Subcutaneous adipose tissue (tissue), 4 donors: ENCODE measurements around the gene OR4Q2. TPM values are rescaled to one million over a fixed set of nuclear protein-coding genes. Genes with fewer than 3 reads are reported as not detected.

Experiments used
- total RNA-seq, 4 donors: library from RNA; depleted of rRNA; stranded (reverse); fragments of >200 nt; gene quantifications; one replicate each; pipeline ENCODE4 v1.1.0, GENCODE V29; 2016
- TF ChIP-seq, protein P1 (sequence below): fragments of 450-650 bp; IDR thresholded peaks from one replicate; pipeline ENCODE4 v1.5.1; 2016; ENCODE audit warnings: low read depth, mild to moderate bottlenecking, control low read depth, antibody characterized with exemption, moderate library complexity

OR4Q2 gene
- not detected for total RNA-seq

DNA sequence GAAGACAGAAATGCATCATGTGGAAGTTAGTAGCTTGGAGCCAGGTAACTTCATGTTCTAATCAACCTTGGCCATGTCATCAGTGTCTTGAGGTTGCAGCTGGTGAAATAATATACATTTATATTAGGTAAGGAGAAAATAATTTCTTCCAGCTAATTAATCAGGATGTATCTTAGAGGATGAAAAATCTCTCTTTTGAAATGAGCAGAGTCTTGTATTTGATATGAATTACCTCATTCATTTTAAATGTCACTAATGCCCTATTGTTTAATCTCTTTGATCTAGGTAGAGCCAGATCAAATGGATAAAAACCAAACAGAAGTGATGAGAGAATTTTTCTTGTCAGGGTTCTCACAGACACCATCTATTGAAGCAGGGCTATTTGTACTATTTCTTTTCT, at the start of gene OR4Q2:
OR4Q2 (plus strand) TSS at position 301 of the 400 bp plus-strand sequence.
- TF ChIP-seq, protein P1, sequence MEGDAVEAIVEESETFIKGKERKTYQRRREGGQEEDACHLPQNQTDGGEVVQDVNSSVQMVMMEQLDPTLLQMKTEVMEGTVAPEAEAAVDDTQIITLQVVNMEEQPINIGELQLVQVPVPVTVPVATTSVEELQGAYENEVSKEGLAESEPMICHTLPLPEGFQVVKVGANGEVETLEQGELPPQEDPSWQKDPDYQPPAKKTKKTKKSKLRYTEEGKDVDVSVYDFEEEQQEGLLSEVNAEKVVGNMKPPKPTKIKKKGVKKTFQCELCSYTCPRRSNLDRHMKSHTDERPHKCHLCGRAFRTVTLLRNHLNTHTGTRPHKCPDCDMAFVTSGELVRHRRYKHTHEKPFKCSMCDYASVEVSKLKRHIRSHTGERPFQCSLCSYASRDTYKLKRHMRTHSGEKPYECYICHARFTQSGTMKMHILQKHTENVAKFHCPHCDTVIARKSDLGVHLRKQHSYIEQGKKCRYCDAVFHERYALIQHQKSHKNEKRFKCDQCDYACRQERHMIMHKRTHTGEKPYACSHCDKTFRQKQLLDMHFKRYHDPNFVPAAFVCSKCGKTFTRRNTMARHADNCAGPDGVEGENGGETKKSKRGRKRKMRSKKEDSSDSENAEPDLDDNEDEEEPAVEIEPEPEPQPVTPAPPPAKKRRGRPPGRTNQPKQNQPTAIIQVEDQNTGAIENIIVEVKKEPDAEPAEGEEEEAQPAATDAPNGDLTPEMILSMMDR, result no peak

DNA sequence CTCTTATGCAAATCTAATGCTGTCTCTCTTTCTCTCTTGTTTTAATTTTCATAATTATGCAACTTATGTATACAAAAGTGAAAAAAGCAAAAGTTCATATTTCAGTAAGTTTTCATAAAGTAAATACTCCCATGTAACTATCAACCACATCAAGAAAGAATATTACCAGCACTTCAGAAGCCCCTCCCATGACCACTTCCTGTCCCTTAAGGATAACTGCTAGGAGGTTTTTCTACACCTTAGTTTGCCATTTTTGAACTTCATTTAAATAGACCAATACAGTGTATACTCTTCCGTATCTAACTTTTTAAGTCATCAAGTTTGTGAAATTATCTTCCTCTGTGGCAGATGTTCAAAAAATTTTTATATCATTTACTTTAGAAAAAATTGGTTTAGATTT, 27.1 kb upstream of the OR4Q2 start:
- TF ChIP-seq, protein P1, result no peak

DNA sequence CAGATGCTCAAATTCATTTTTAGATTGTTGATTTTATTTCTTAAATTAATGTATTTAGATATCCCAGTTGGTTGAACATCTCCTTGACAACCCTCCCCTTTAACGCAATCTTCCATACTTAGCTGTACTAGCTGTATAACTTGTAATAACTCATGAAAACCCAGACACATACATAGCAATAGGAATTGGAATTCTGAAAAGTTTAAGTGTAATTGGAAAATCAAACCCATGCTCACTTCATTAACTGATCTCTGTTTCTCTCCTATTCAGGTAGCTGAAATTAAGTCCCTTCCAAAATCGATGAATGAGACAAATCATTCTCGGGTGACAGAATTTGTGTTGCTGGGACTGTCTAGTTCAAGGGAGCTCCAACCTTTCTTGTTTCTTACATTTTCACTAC, 26.7 kb upstream of the OR4Q2 start, which contains the start of gene OR4K15:
OR4K15 (plus strand) TSS at position 301 of the 400 bp plus-strand sequence; CDS start at position 301, 0 bp downstream.
- TF ChIP-seq, protein P1, result no peak

DNA sequence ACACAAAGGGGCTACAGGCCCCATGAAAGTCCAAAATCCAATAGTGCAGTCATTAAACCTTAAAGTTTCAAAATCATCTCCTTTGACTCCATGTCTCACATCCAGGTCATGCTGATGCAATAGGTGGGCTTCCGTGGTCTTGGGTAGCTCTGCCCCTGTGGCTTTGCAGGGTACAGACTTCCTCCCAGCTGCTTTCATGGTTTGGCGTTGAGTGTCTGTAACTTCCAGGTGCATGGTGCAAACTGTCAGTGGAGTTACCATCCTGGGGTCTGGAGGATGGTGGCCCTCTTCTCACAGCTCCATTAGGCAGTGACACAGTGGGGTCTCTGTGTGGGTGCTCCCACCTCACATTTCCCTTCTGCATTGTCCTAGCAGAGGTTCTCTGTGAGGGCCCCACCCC, 8.5 kb upstream of the OR4Q2 start:
- TF ChIP-seq, protein P1, result no peak

DNA sequence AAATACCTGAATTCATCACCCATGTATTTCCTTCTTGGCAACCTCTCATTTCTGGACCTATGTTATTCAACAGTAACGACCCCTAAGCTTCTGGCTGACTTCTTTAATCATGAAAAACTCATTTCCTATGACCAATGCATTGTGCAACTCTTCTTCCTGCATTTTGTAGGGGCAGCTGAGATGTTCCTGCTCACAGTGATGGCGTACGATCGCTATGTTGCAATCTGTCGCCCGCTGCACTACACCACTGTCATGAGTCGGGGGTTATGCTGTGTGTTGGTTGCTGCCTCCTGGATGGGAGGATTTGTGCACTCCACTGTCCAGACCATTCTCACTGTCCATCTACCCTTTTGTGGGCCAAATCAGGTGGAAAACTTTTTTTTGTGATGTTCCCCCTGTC, 356 bp downstream of the OR4Q2 start:
- TF ChIP-seq, protein P1, result no peak

DNA sequence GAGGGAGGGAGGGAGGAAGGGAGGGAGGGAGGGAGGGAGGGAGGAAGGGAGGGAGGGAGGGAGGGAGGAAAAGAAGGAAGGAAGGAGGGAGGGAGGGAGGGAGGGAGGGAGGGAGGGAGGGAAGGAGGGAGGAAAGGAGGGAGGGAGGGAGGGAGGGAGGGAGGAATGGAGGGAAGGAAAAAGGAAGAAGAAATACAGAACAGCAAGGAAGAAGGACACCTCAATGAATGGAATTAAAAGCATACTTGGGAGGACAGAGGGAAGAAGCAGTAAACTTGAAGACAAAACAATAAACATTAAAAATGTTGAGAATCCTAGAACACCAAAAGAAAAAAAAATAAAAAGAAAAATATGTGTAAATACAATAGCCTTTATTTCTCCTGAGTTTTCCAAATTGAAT, 6.2 kb downstream of the OR4Q2 start:
- TF ChIP-seq, protein P1, result no peak

DNA sequence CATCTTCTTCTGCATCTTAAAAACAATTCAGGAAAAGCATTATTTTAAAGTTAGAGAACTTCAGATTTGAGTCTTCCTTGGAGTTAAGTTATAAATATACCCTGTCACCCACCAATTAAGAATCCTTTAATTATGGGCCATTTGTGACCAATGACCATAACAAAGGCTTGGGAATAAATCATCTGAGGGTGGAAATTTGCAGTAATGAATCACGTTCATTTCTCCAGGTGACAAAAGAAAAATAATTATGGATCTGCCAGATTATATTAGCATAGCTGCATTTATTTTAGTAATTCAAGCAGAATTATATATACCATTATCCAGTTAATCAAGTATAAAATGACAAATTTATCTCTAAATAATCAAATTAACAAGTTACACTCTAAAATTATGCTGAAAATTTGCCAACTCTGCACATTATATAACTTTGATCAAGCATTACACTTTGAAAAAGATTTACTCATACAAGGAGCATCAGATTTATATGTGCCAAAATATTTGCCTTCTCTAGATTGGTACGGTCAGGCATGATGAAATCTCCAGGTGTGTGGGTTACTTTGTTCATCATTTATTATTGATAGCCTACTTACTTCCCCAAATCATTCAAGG, 17.4 kb downstream of the OR4Q2 start, which contains the start of gene OR4K14:
OR4K14 (minus strand) TSS at position 51 of the 609 bp plus-strand sequence. CDS start 4,114 bp downstream, outside the sequence.
- TF ChIP-seq, protein P1, result no peak
